Activated CD4-positive, alpha-beta T cell treated with anti-CD3 and anti-CD28 coated beads for 36 hours (primary cell): ENCODE results near the gene ATP1A1. TPM values are rescaled to one million over a fixed set of nuclear protein-coding genes. Genes with fewer than 3 reads are reported as not detected.

Source experiments
- ATAC-seq: fragments of 200-7000 bp; cut with Tn5 transposase; one replicate; pipeline ENCODE4 v1.10.0; 2021; ENCODE audit warnings: mild to moderate bottlenecking, moderate library complexity
- CTCF ChIA-PET: fragments of 350-600 bp; sonication (Branson Sonifier 250); formaldehyde crosslinking; loops from one replicate; lab custom pipeline; 2021; ENCODE audit warnings: antibody characterized with exemption; lab: Charles Lee
- POLR2A ChIA-PET: fragments of 350-600 bp; sonication (Branson Sonifier 250); formaldehyde crosslinking; loops from one replicate; lab custom pipeline; 2021; ENCODE audit warnings: antibody characterized with exemption, inconsistent platforms; lab: Charles Lee
- DNase-seq: peaks from one replicate; pipeline ENCODE4 v3.0.0-alpha.2; 2020
- H3K27ac Mint-ChIP-seq: one replicate; pipeline ENCODE4 v1.8.0; 2021; ENCODE audit warnings: mixed read lengths
- H3K27me3 Mint-ChIP-seq: one replicate; pipeline ENCODE4 v1.8.0; 2021; ENCODE audit warnings: mixed read lengths
- H3K36me3 Mint-ChIP-seq: one replicate; pipeline ENCODE4 v1.8.0; 2021; ENCODE audit warnings: low read depth, mixed read lengths
- H3K4me1 Mint-ChIP-seq: one replicate; pipeline ENCODE4 v1.8.0; 2021; ENCODE audit warnings: mixed read lengths
- H3K4me3 Mint-ChIP-seq: one replicate; pipeline ENCODE4 v1.8.0; 2021; ENCODE audit warnings: mild to moderate bottlenecking, moderate library complexity, mixed read lengths
- H3K9me3 Mint-ChIP-seq: one replicate; pipeline ENCODE4 v1.8.0; 2021; ENCODE audit warnings: low read depth, mixed read lengths
- intact Hi-C, 2 experiments: fragments of 100-400 bp; cut with DNase I in 1 of 2; cut with micrococcal nuclease in 1 of 2; formaldehyde crosslinking; loops; one replicate each; pipeline versions ENCODE4 v1.14.2 to v1.15.1; 2022 to 2024; cut with DNase I, micrococcal nuclease
- total RNA-seq, 2 experiments: library from RNA; stranded (reverse); gene quantifications; one replicate each; pipeline ENCODE4 v1.2.3, GENCODE V29; 2021

The ATP1A1 gene
- total RNA-seq, 2 experiments from 2014 or later = 247 to 257 TPM

DNA sequence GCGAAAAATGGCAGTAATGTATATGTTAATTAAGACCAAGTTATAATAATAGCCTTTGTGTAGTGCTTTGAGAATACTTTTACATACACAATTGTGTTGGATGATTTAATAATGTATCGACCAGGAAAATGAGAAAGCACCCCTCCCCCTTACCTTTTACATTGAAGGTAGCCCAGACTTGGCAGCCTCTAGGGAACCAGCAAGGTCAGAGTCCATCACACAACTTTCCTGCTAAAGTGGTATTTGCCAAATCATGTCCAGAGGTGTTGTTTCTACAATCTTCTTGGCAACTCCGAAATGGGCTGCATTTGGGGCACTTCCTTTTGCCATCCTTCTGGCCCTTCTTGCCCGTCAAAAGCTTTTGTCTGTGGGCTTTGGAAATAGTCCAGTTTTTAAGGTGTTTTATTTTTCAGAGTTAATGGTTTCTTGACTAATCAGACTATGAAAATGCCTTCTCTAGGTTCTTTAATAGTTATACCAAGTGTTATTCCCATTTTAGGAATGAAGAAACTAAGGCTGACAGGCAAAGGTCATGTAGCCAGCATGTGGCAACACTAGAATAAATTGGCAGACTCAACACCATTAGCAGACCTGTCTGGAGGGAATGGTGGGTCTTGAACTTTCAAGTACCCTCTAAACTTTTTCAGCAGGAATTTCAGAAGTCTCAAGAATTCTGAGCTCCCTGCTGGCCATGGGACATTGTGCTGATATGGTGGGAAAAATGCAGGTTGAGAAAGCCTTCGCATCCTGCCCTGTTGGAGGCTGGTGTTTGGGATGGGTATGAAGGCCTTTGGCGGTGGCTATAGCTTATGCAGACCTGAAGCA is 6.8 kb downstream of the ATP1A1 start:
- CTCF ChIA-PET = interaction anchor here (0.7 to 1.2 kb wide), 3 partner anchors 16 to 241 kb away, joined by 3 read pairs; no protein-coding TSS in a partner anchor
- Mint-ChIP-seq H3K36me3 (peaks cover 57% of the 10 kb centered on the region), H3K27me3 (no peaks in the 10 kb centered on the region), H3K27ac (peak overlapping the region; percentile 92), H3K4me3 (no peak overlapping the region), H3K9me3 (no peaks in the 10 kb centered on the region), H3K4me1 (peaks cover 88% of the 10 kb centered on the region)
- intact Hi-C loops = loop anchor here (2.0 to 5.0 kb wide), 11 partner anchors 177 to 1623 kb away; partner anchors contain the start of genes CD101 (in 1 of the 2), CD58 (in 1 of the 2), CSDE1 (in 1 of the 2) and TENT5C (in 1 of the 2)
- POLR2A ChIA-PET = interaction anchor here (0.6 to 0.7 kb wide), 2 partner anchors 37 to 126 kb away, joined by 3 to 5 read pairs; no protein-coding TSS in a partner anchor
- DNase-seq (no peak), ATAC-seq (no peak)

DNA sequence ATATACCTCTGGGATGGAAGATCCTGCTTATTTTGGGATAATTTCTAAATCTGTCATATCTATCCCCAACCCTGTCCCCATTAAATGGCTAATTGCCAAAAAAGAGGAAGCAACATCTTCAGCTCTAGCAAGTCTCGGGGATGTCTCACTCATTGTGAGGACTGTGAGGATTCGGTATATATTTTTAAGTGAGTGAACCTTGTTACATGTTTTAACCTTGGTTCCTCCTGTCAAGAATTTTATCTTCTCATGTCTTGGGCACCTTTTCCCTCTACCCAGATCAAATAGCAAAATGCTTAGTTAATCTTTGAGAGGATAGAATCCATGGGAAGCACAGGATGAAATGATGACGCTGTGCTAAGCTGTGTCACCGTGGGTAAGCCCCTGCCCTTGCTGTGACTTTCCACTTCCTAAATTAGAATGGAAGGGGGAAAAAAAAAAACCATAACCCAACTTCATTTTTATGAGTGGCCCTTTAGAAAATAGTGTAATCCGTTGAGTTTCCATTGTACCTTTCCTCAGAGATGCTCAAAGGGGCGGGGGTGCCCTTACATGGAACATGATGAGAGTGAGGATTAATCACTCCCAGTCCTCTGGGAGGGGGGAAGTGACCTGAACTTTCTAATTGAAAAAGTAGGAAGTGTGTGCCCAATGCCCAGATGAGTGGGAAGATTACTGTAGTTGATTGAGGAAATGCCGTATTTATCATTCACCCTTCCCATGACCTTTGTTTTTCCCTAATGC is 7.6 kb downstream of the ATP1A1 start:
- intact Hi-C loops = loop anchor here in 1 of 2 experiments (1.0 kb wide), 1 partner anchor 10 kb away; no protein-coding TSS in a partner anchor
- Mint-ChIP-seq H3K4me1 (peaks cover 87% of the 10 kb centered on the region), H3K36me3 (peaks cover 56% of the 10 kb centered on the region), H3K27ac (peak overlapping the region; percentile 92), H3K9me3 (no peaks in the 10 kb centered on the region), H3K4me3 (no peak overlapping the region), H3K27me3 (no peaks in the 10 kb centered on the region)
- ATAC-seq = no peak
- CTCF ChIA-PET = interaction anchor here (0.7 to 1.2 kb wide), 3 partner anchors 17 to 242 kb away, joined by 3 read pairs; no protein-coding TSS in a partner anchor
- DNase-seq = peak; percentile 36
- POLR2A ChIA-PET = interaction anchor here (0.6 to 0.7 kb wide), 2 partner anchors 36 to 126 kb away, joined by 3 to 5 read pairs; no protein-coding TSS in a partner anchor

DNA sequence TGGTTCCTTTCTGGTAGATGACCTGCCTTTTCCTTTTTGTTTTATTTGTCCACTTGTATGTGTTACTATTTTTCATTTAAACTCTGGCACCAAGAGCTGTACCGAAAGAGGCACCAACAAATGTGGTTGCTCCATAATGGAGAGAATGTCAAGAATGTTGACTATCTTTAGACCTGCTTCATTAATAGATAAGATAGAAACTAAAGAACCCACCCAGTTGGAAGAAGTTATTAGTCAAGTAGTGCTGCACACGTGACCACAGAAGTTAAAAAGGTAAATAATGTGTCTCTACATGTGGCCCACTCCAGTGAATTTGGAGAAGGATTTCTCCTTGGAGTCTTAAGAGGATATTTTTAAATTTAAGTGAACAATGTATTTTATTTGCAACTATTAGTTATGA is 9.3 kb downstream of the ATP1A1 start:
- Mint-ChIP-seq H3K27ac (peak overlapping the region; percentile 52), H3K36me3 (peaks cover 61% of the 10 kb centered on the region), H3K4me1 (peaks cover 79% of the 10 kb centered on the region), H3K4me3 (no peak overlapping the region), H3K9me3 (no peaks in the 10 kb centered on the region), H3K27me3 (no peaks in the 10 kb centered on the region)
- POLR2A ChIA-PET = no interaction called here
- DNase-seq (no peak), ATAC-seq (no peak)
- intact Hi-C loops = no loop called here
- CTCF ChIA-PET = interaction anchor here (0.9 to 2.5 kb wide), 5 partner anchors 17 to 243 kb away, joined by 3 to 11 read pairs (median 4); no protein-coding TSS in a partner anchor

GRCh38 chr1:116382857-116383483 is 9.9 kb downstream of the ATP1A1 start:
- H3K27ac Mint-ChIP-seq = peak overlapping the region; percentile 56

GRCh38 chr1:116386042-116386441 is 13.0 kb downstream of the ATP1A1 start:
- ATAC-seq (no peak), DNase-seq (no peak)
- no peak overlapping the region for H3K27ac Mint-ChIP-seq
- ChIA-PET POLR2A (no interaction called here), CTCF (interaction anchor here (0.6 to 1.8 kb wide), 7 partner anchors 20 to 1297 kb away, joined by 3 to 6 read pairs (median 3); no protein-coding TSS in a partner anchor)
- H3K27me3 Mint-ChIP-seq = no peaks in the 10 kb centered on the region
- H3K36me3 Mint-ChIP-seq = peaks cover 75% of the 10 kb centered on the region
- H3K4me3 Mint-ChIP-seq = no peak overlapping the region
- no peaks in the 10 kb centered on the region for H3K9me3 Mint-ChIP-seq
- intact Hi-C loops = no loop called here
- H3K4me1 Mint-ChIP-seq = peaks cover 80% of the 10 kb centered on the region

More at GRCh38 chr1:116382857-116383483, 9.9 kb downstream of the ATP1A1 start:
- no peak for ATAC-seq
- H3K4me1 Mint-ChIP-seq = peaks cover 80% of the 10 kb centered on the region
- POLR2A ChIA-PET = interaction anchor here (0.7 kb wide), 1 partner anchor 124 kb away, joined by 3 read pairs; no protein-coding TSS in a partner anchor
- intact Hi-C loops = no loop called here
- H3K4me3 Mint-ChIP-seq = no peak overlapping the region
- DNase-seq = no peak
- H3K27me3 Mint-ChIP-seq = no peaks in the 10 kb centered on the region
- H3K36me3 Mint-ChIP-seq = peaks cover 67% of the 10 kb centered on the region
- H3K9me3 Mint-ChIP-seq = no peaks in the 10 kb centered on the region
- CTCF ChIA-PET = interaction anchor here (0.6 to 2.5 kb wide), 5 partner anchors 34 to 1659 kb away, joined by 3 to 11 read pairs (median 4); no protein-coding TSS in a partner anchor

DNA sequence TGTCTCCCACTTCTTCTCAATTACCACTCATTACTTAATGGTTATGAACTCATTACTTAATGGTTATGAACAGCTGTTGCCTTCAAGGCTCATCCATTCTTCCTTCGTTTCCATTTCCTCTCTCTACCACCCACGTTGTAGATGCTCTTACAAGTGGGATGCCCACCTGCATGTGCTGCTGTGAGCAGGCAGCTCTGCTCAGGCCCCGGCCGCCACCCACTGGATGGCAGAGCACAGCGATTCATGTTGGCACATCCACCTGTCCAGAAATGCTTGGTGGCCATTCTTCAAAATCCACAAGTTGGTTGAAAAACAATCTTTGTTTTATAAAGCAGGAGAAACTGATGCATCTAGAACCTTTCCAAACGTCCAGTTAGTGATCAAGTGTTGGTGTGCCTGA is 14.5 kb downstream of the ATP1A1 start:
- no peak for ATAC-seq
- intact Hi-C loops = no loop called here
- CTCF ChIA-PET = interaction anchor here (0.6 to 2.2 kb wide), 5 partner anchors 12 to 248 kb away, joined by 3 to 8 read pairs (median 5); no protein-coding TSS in a partner anchor

GRCh38 chr1:116388122-116388521 is 15.1 kb downstream of the ATP1A1 start:
- H3K36me3 Mint-ChIP-seq = peaks cover 82% of the 10 kb centered on the region
- ATAC-seq = no peak
- DNase-seq = no peak
- intact Hi-C loops = no loop called here
- peak overlapping the region; percentile 61 for H3K27ac Mint-ChIP-seq
- CTCF ChIA-PET = interaction anchor here (0.5 to 2.2 kb wide), 4 partner anchors 13 to 249 kb away, joined by 3 to 8 read pairs (median 4); no protein-coding TSS in a partner anchor
- H3K27me3 Mint-ChIP-seq = no peaks in the 10 kb centered on the region
- POLR2A ChIA-PET = no interaction called here
- peaks cover 73% of the 10 kb centered on the region for H3K4me1 Mint-ChIP-seq
- no peak overlapping the region for H3K4me3 Mint-ChIP-seq
- H3K9me3 Mint-ChIP-seq = no peaks in the 10 kb centered on the region

More for the DNA sequence above, 14.5 kb downstream of the ATP1A1 start:
- DNase-seq = no peak
- Mint-ChIP-seq H3K9me3 (no peaks in the 10 kb centered on the region), H3K36me3 (peaks cover 80% of the 10 kb centered on the region), H3K4me3 (no peak overlapping the region), H3K4me1 (peaks cover 76% of the 10 kb centered on the region), H3K27ac (peak overlapping the region; percentile 27), H3K27me3 (no peaks in the 10 kb centered on the region)
- POLR2A ChIA-PET = no interaction called here

GRCh38 chr1:116389013-116389412 is 16.0 kb downstream of the ATP1A1 start:
- Mint-ChIP-seq H3K4me3 (no peak overlapping the region), H3K4me1 (peaks cover 65% of the 10 kb centered on the region), H3K9me3 (no peaks in the 10 kb centered on the region), H3K36me3 (peaks cover 80% of the 10 kb centered on the region), H3K27ac (peak overlapping the region; percentile 61), H3K27me3 (no peaks in the 10 kb centered on the region)
- ChIA-PET CTCF (no interaction called here), POLR2A (no interaction called here)
- ATAC-seq (no peak), DNase-seq (no peak)
- intact Hi-C loops = no loop called here

DNA sequence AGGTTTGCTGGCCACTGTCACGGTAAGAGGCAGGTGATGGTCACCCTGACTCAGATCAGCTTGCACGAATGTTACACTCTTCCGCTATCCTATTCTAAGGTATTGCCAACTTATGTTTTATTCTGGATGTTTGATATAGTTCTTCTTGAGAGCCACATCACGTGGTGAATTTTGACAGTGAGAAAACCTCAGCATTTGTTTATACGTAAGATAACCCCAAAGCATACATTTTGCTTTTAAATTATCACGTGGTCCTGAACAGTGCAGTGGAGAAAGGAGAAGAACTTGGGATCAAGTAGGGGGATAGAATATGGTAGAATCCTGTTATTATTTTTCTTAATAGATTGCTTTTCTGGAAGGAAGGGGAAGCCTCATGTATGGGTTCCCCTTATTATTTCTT is 16.6 kb downstream of the ATP1A1 start:
- Mint-ChIP-seq H3K9me3 (no peaks in the 10 kb centered on the region), H3K4me3 (no peak overlapping the region), H3K4me1 (peaks cover 63% of the 10 kb centered on the region), H3K36me3 (peaks cover 79% of the 10 kb centered on the region), H3K27ac (peak overlapping the region; percentile 74), H3K27me3 (no peaks in the 10 kb centered on the region)
- intact Hi-C loops = loop anchor here (1.0 kb wide), 3 partner anchors 8 to 29 kb away; no protein-coding TSS in a partner anchor
- ChIA-PET POLR2A (no interaction called here), CTCF (interaction anchor here (0.6 to 1.3 kb wide), 3 partner anchors 13 to 168 kb away, joined by 3 read pairs; no protein-coding TSS in a partner anchor)
- ATAC-seq (no peak), DNase-seq (no peak)

- Mint-ChIP-seq H3K4me3 (no peak overlapping the region), H3K27me3 (no peaks in the 10 kb centered on the region), H3K36me3 (peaks cover 78% of the 10 kb centered on the region), H3K9me3 (no peaks in the 10 kb centered on the region), H3K4me1 (peaks cover 59% of the 10 kb centered on the region), H3K27ac (no peak overlapping the region)
- intact Hi-C loops = loop anchor here (1.0 kb wide), 3 partner anchors 9 to 28 kb away; no protein-coding TSS in a partner anchor
- ATAC-seq = peak; percentile 92
- POLR2A ChIA-PET = interaction anchor here (0.7 kb wide), 1 partner anchor 347 kb away, joined by 4 read pairs; no protein-coding TSS in a partner anchor
- peak; percentile 71 for DNase-seq
- CTCF ChIA-PET = interaction anchor here (0.6 to 1.3 kb wide), 6 partner anchors 9 to 221 kb away, joined by 3 read pairs; no protein-coding TSS in a partner anchor
Measured at GRCh38 chr1:116390195-116390594, 17.2 kb downstream of the ATP1A1 start.
